Measurements from ENCODE around the gene DDAH1.

Gene DDAH1

DNA sequence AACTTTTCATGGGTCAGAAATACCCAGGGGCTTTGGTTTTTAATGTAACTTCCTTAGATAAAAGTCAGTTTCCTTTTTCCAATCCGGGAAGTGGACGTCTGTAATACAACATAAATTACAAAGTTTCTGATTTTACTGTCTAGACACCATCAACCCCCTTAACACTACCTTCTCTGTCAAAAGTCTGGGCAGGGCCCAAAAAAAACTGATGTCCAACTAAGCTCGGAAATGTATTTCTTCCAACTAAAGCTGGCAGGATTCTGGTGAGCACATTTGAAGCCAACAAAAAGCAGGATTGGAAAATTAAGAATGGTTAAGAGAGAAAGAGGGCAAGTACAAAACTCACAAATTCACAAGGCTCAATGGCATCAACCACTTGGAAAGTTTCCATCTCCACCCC, 24.3 kb downstream of the DDAH1 start:
- DNase-seq (ENCODE audit: low read depth) = no peak

DNA sequence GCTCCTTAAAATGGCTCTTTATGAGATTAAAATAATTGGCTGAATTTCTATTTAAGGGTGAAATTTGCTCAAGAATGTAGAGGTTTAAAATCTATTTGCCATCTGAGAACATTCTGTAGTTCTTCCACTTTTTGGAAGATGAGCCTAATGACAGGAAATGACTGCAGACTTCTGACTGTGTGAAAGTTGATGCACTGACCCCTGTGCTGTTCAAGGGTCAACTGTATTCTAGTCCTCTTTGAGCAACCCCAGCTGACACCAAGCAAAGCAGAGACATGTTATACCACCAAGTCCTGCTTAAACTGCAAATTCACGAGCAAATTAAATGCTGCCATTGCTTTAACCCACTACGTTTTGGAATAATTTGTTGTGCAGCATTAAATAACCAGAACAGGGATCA, 26.6 kb downstream of the DDAH1 start:
- DNase-seq (ENCODE audit: low read depth) = no peak

DNA sequence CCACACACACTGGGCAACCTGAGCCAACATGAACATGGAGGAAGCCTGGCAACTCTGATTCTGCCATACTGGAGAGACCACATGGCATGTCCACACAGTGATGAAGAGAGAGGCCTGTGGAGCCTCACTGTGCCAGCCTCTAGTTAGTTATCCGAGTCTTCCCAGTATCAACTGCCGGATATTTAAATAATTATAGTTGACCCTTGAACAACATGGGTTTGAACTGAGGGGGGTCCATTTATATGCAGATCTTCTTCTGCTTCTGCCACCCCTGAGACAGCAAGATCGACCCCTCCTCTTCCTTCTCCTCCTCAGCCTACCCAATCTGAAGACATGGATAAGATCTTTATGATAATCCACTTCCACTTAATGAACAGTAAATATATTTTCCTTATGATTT, 27.8 kb downstream of the DDAH1 start:
- DNase-seq (ENCODE audit: low read depth) = no peak

DNA sequence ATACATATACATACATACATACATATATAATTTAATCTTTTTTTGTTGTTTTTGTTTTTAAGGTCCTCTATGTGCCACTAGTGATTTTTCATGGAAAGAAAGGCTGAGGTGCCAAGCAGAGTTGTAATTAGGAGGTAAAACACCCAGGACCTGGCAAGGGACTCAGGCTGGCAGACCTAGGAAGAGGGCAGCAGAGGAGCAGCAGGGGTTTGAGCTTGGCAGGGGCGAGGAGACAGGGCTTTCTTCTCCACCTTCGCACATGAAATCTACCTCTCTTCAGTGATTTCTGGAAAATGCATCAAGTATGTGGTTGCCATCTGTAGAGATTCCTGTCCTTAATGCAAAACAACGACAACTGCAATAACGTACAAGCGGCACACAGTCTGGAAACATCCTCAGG, 31.9 kb downstream of the DDAH1 start:
- no peak for DNase-seq (ENCODE audit: low read depth)

DNA sequence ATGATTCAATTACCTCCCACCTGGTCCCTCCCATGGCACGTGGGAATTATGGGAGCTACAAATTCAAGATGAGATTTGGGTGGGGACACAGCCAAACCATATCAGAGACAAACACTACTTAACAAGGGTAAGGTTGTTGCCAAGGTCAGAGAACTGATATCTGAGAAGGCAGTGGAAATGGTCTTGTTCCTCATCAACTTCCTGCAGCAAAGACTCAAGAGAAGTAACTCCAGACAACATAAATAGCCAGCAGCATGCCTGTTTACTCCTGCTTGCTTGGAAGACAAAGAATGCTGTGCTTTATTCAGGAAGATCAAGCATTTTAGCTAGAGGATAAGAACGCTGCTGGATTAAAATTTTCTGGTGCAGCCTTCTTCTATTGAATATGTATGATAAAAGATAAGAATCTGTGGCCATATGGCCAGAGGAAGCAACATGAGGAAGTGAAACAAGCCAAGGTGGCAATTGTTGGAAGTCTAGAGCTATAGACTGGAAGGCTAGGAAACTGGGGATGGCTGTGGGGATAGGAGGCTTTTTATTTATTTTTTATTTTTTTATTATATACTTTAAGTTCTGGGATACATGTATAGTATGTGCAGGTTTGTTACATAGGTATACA, 36.4 kb downstream of the DDAH1 start:
- DNase-seq (ENCODE audit: low read depth) = no peak

DNA sequence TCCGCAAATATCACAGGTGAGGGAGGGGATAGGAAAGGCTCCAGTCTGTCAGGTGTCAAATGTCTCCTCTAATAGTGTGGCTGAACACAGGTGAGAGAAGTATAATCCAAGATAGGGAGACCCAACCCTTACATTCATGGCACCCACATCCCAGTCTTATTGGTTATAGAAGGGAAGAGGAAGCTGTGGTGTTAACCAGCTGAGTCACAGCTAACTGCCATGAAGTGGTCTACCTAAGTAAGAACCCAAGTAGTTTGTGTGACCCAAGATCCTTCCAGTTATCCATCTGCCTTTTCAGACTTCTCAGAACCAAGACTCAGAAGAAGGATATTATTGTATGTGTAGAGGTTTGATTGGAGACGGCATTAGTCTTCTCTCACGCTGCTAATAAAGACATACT, 37.1 kb downstream of the DDAH1 start:
- no peak for DNase-seq (ENCODE audit: low read depth)

DNA sequence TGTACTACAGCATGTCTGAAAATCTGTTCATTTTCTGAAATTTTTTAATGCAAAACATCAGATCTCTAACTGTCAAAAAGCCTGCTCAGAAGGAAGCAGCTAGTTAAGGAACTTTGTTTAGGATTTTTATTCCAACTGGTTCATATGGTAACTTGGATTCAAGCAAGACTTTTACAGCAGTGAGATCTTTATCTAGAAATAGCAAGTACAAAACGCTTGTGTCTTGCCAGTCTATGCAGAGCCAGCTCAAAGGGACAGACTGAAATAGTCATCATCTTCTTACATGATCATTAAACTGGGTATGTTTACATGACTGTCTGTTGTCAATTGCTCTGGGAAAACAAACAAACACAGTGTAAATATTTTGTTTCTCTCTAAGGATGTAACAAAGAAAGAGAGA, 37.6 kb downstream of the DDAH1 start:
- no peak for DNase-seq (ENCODE audit: low read depth)

DNA sequence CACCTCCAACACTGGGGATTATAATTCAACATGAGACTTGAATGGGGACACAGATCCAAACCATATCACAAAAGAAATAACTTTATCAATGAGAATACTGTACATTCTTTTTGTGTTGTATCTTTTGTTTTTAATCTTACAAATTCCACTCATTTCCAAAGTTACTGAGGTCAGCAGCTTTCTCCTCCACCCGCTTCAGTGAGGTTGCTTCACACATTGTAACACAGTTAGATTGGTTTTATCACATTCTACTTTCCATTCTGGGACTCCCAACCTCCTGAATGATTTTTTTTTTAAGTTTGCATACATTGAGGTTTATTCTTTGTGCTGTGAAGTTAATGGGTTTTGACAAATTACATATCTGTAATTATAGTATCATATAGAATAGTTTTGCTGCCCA, 43.8 kb downstream of the DDAH1 start:
- no peak for DNase-seq (ENCODE audit: low read depth)

DNA sequence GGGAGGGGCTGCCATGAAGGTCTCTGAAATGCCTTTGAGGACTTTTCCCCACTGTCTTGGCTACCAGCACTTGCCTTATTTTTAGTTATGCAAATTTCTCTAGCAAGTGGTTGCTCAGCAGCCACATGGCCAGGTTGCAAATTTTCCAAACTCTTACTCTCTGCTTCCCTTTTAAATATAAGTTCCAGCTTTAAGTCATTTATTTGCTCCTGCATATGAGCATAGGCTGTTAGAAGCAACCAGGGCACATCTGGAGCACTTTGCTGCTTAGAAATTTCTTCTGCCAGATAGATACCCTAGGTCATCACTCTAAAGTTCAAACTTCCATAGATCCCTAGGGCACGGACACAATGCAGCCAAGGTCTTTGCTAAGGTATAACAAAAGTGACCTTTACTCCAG, 44.8 kb downstream of the DDAH1 start:
- DNase-seq (ENCODE audit: low read depth) = no peak

DNA sequence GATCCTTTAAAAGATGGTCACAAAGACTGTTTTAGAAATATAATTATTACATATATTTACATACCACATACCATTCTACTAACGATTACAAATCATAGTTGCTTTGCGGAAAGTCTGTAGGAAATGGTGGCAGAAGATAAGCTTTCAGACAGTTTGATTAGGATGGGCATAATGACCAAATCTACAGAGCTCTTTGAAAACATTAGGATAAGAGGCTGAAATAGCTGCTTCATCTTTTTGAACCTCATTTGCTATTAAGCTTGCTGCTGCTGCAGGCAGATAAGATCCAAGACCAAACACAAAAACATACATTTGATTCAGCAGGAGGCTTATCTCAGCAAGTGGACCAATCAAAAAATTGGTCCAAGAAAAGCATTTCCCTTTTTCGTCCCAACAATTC, 47.1 kb downstream of the DDAH1 start:
- no peak for DNase-seq (ENCODE audit: low read depth)

DNA sequence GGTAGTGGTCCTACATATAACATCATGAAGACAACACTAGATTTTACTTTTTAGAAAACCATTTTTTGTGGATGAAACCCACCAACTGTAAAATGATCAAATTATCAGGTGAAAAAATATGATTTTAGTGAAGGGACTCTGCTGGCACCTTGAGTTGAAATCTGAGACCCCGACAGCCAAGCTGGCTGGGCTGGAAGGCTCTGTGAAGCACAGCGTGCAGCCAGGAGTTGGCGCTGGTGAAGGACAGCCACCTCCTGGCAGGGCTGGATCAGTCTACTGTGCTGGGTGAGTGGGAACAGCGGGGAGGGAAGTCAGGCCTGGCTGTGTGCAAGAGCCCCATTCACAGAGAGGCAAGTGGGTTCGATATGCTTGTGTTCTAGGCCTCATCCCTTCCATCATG, 47.9 kb downstream of the DDAH1 start:
- DNase-seq (ENCODE audit: low read depth) = no peak

DNA sequence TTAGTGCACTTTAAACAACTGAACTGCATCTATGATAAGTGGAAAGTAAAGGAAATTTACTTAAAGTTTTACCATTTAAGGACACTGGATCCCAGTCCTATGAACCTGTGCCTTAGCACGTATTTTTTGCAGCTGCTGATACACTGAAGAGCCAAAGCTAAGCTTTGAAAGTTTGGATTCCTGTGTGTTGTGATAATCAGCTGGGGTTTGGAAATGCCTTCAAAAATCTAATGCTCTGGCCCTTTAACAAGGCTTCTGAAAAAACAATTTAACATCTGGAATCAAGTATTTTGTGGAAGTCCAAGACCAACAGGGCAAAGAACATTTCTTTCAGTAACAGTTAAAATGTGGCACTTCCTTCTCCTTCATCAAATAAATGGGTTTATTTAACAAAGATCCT, 51.8 kb downstream of the DDAH1 start:
- no peak for DNase-seq (ENCODE audit: low read depth)

DNA sequence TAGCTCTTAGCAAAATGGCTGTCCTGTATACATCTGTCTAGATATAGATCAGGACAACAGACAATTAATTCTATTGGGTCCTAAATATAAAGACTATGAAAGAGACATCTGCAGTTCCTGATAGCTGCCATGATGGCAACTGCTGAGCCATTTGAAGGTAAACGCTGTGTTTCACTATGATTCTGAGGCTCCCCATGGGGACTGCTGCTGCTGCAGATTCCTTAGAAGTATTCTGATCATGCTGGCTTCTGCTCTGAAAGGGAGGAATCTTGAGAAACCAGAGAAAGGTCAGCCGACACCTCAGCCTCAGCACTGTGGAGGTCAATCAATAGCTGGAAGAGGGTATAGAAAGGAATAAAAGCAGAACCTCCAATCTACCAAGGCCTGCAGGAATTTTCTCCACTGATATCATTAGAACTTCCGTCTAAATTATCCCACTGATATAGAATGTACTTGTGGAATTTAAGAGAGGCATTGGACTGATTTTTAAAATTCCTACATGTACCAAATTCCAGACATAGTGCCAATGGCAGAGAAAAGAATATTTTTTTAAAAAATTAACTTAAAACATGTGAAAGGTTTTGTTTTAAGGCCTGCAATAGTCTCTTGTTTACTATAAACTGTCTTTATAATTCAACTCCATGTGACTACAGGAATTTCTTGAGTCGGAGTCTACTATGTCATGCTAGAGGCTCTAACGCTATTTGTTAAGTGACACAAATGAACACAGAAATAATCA, 53.2 kb downstream of the DDAH1 start:
- DNase-seq (ENCODE audit: low read depth) = no peak

DNA sequence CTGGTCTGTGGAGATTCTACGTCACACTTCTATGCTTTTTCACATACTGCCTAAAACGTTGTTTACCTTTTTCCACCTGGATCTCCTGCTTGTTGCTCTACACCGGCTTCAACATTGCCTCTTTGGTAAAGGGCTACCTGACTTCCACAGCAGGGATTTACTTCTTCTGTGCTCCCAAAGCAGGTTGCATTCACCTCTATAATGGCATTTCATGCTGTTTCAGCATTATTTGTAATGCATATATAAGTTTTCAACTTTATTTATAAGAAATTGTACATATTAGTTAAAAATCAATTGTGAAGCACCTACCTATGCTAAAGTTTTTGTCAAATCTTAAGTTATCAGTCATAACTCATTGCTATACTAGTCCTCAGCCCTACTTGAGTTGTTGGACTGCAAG, 55.4 kb downstream of the DDAH1 start:
- no peak for DNase-seq (ENCODE audit: low read depth)

DNA sequence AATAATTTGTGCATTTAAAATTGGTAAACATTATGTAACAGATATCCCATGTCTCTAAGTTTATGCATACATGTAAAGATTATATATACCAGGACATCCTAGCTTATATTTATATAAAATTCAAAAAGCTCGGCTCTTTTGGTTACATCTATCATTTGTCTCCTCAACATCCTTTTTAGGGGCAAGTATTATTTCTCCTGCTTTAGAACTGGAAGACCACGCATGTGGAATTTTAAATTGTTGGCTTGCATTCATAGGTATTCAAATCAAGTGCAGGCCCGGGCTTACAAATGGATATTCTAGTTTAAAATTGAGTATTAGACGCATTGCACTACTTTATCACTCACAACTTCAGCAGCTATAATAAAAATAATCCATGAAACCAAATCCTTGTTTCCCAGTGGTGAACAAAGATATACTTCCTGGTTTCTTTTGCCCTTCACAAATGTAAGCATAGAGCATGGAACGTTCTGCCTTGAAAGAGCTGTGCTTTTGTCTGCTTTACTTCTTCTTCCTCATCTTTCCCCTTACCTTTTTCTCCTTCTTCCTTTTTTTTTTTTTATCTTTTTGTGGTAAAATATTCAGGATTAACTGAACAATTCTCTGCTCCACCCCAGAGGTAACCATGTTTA, 57.1 kb downstream of the DDAH1 start:
- no peak for DNase-seq (ENCODE audit: low read depth)

DNA sequence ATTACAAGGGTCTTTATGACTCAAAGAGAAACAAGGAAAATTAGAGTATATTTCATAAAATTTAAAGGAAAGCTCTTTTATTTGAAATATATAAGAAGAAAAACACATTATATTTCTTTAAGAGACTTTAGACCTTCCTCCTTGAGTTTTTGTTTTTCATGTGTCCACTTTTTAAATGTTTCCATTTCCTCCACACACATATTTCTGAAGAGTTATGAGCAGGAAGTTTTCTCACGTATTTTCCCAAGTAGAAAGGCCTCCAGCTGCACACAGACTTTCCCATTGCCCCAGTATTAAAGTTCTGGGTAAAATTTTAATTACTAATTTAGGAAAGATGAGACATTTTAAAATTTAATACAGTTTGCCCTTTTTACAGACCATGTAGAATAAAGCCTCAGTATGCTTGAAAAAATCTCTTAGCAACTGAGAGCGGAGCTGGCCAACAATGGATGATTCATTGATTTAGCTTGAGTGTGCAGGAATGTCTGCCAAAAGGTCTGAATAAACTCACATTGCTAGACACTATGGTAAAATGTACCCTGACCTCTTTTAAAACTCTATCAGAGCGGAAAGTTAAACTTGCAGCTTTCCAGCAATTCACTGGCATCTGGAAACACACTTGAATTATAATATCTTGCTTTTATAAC, 57.9 kb downstream of the DDAH1 start:
- no peak for DNase-seq (ENCODE audit: low read depth)

DNA sequence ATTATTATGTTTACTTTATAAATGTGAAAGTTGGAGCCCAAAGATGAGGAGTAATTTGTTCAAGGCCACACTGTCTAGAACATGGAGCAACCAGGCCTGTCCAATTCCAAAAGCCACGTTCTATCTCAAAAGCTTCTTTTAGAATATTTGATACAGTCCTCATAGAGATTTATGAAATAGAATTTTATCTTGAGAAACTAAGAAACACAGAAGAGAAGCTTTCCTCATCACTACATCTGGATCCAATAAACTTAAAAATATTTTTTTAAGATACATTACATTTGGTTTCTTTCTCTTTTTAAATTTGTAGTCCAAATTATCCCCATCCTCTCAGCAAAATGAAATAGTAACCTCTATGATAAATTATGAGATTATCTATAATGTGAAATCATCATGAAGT, 58.9 kb downstream of the DDAH1 start:
- no peak for DNase-seq (ENCODE audit: low read depth)

DNA sequence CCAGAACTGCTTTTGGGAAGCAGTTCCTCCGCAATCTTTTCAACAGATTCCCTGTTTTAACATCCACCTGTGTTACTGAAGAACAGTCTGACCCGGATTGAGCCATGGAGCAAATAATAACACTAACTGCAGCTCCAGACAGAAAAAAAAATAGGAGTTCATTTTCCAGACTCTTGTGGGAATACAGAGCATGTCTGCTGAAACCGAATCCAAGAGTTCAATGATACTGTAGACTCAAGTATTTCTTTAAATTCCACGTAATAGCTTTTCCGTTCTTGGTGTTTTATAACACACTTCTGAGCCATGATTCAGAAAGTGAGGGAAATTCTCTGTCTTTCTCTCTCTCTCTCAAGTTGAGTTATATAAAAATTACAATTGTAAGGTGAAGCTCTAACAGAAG, 60.6 kb downstream of the DDAH1 start:
- DNase-seq (ENCODE audit: low read depth) = no peak

DNA sequence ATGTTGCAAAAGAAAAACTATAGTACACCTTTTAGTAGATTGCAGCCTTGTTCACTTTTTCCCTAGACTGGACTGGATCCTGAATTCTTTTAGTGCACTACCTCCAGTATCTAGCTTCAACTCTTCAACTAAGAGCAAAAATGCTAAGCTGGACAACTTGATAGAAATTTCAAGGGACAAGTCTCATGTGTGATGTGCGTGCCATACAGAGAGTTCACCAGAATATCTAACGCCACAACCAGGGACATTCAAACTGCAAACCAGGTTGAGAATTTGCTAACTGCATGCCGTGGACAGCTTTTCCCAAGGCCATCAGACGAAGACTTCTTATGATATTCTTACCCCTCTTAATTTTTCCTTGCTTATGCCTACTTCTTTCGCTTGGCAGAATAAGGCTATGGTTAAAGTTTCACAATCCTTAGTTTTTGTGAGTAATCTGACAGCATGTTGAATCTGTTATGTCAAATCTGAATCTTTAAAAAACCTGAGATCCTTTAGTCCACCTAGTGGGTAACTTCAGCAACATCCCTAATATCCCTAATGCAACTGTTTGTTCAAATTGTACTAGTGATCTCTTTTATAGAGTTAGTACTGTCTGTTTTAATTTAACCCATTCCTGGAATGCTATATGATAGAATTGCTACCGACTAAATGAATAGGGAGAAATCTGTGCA, 66.4 kb downstream of the DDAH1 start:
- no peak for DNase-seq (ENCODE audit: low read depth)

DNA sequence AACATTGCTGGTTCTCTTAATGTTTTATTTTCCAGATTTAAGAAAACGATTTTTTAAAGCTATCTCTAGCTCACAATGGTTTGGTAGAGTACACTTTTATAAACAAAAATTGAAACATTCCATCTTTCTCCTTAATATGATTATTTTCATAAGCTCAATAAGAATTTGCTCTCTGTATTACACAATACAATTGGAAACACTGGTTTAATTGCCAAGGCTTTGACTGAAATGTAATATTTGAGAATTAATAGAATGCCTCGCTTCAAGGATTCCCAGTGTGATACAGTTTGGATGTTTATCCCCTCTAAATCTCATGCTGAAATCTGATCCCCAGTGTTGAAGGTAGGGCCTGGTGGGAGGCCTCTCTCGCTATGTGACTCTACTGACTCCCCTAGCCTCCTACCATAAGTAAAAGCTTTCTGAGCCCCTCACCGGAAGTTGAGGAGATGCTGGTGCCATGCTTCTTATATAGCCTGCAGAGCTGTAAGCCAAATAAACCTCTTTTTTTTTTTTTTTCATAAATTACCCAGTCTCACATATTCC, 67.4 kb downstream of the DDAH1 start:
- DNase-seq (ENCODE audit: low read depth) = no peak

DNA sequence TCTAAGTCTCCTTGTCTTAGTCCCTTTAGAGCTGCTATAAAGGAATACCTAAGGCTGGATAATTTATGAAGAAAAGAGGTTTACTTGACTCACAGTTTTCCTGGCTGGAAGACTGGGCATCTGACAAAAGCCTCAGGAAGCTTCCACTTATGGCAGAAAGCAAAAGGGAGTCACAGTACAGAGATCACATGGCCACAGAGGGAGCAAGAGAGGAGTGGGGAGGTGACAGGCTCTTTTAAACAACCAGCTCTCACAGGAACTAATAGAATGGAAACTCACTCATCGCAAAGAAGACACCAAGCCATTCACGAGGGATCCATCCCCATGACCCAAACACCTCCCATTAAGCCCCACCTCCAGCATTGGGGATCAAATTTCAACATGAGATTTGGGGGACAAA, 68.8 kb downstream of the DDAH1 start:
- DNase-seq (ENCODE audit: low read depth) = no peak

DNA sequence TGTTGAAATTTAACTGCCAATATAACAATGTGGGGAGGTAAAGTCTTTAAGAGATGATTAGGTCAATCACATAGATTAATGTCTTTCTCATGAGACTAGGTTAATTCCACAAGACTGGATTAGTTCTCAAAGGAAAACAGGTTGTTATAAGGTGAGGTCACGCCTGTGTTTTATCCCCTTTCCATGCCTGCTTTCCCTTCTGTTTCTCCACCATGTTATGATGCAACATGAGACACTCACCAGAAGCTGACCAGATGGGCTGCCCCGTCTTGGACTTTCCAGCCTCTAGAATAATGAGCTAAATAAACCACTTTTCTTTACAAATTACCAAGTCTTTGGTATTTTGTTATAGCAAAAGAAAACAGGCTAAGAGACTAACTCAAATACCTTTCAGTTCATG, 70.8 kb downstream of the DDAH1 start:
- no peak for DNase-seq (ENCODE audit: low read depth)

Measured in activated T-cell treated with anti-CD3 and anti-CD28 coated beads for 24 hours (primary cell).